SK-N-SH (cell line): ENCODE data around the gene FEV. TPM values are rescaled to one million over a fixed set of nuclear protein-coding genes. Genes with fewer than 3 reads are reported as not detected.

Experiments used
- CTCF ChIA-PET: fragments of 300-600, 350-600 bp; formaldehyde crosslinking; extraction: SDS; loops from one replicate; lab custom pipeline; 2021; lab: Yijun Ruan, JAX
- POLR2A ChIA-PET: fragments of 350-600 bp; sonication (Branson Sonifier 250); formaldehyde crosslinking; extraction: SDS; loops from one replicate; lab custom pipeline; 2020; ENCODE audit warnings: antibody characterized with exemption, inconsistent platforms; lab: Yijun Ruan, JAX
- DNase-seq: peaks from one replicate; pipeline ENCODE4 v3.0.0; 2012
- H2AFZ ChIP-seq: fragments of 200-600 bp; sonication (generic); 2 replicates; pipeline ENCODE4 v1.8.1; 2016; ENCODE audit warnings: antibody characterized with exemption, mild to moderate bottlenecking, low read depth
- H3F3A ChIP-seq: fragments of 200-600 bp; sonication (generic); replicated peaks from 2 replicates; pipeline ENCODE3; 2016; ENCODE audit warnings: antibody characterized with exemption, mild to moderate bottlenecking; ENCODE audit not compliant: insufficient read depth
- H3K27ac ChIP-seq, 2 experiments: fragments of 200-500 bp in 1 of 2; fragments of 200-600 bp in 1 of 2; sonication (Bioruptor generic) in 1 of 2; sonication (generic), shearing (Covaris generic) in 1 of 2; 2 replicates each; pipeline versions ENCODE4 v1.5.1 to v1.6.1; 2014 to 2016; ENCODE audit warnings: low read depth in 2 of 2, inconsistent platforms in 1 of 2, low read length in 1 of 2, mild to moderate bottlenecking in 1 of 2, mixed read lengths in 1 of 2
- H3K27me3 ChIP-seq: fragments of 200-600 bp; sonication (generic), shearing (Covaris generic); 2 replicates; pipeline ENCODE4 v1.6.1; 2016; ENCODE audit warnings: mixed run types; ENCODE audit not compliant: insufficient read depth
- H3K36me3 ChIP-seq, 2 experiments: fragments of 200-500 bp in 1 of 2; fragments of 200-600 bp in 1 of 2; sonication (Bioruptor generic) in 1 of 2; sonication (generic) in 1 of 2; replicated peaks in 1 of 2; 2 replicates each; pipeline versions ENCODE3 to v1.5.1; 2014 to 2016; ENCODE audit warnings: low read length in 1 of 2, mild to moderate bottlenecking in 1 of 2; ENCODE audit not compliant: insufficient read depth in 2 of 2, control insufficient read depth in 1 of 2
- H3K4me1 ChIP-seq, 2 experiments: fragments of 200-500 bp in 1 of 2; fragments of 200-600 bp in 1 of 2; sonication (Bioruptor generic) in 1 of 2; sonication (generic), shearing (Covaris generic) in 1 of 2; 2 replicates each; pipeline versions ENCODE4 v1.5.1 to v1.6.1; 2014 to 2016; ENCODE audit warnings: low read depth in 1 of 2, low read length in 1 of 2, mixed run types in 1 of 2; ENCODE audit not compliant: insufficient read depth in 2 of 2, control insufficient read depth in 1 of 2
- H3K4me2 ChIP-seq: fragments of 200-600 bp; sonication (generic), shearing (Covaris generic); 2 replicates; pipeline ENCODE4 v1.6.1; 2017; ENCODE audit warnings: mixed run types
- H3K4me3 ChIP-seq, 2 experiments: fragments of 200-500 bp in 1 of 2; fragments of 200-600 bp in 1 of 2; sonication (Bioruptor generic) in 1 of 2; sonication (generic), shearing (Covaris generic) in 1 of 2; 2 replicates each; pipeline versions ENCODE4 v1.5.1 to v1.8.1; 2014 to 2016; ENCODE audit warnings: low read depth in 2 of 2, inconsistent platforms in 1 of 2, low read length in 1 of 2, mild to moderate bottlenecking in 1 of 2, mixed read lengths in 1 of 2, moderate library complexity in 1 of 2
- H3K79me2 ChIP-seq: fragments of 200-600 bp; sonication (generic); 2 replicates; pipeline ENCODE4 v1.8.1; 2017; ENCODE audit warnings: mild to moderate bottlenecking; ENCODE audit not compliant: insufficient read depth
- H3K9ac ChIP-seq: fragments of 200-600 bp; sonication (generic); 2 replicates; pipeline ENCODE4 v1.6.1; 2017; ENCODE audit warnings: mixed run types
- H3K9me2 ChIP-seq: fragments of 200-600 bp; sonication (generic); 2 replicates; pipeline ENCODE4 v1.6.1; 2017; ENCODE audit warnings: mixed run types
- H3K9me3 ChIP-seq: fragments of 200-600 bp; sonication (generic); 2 replicates; pipeline ENCODE4 v1.6.1; 2017; ENCODE audit warnings: mixed run types, mild to moderate bottlenecking, moderate library complexity
- H4K20me1 ChIP-seq: fragments of 200-600 bp; sonication (generic); 2 replicates; pipeline ENCODE4 v1.6.1; 2017; ENCODE audit warnings: mild to moderate bottlenecking, mixed run types; ENCODE audit not compliant: insufficient read depth
- CHD2 ChIP-seq: fragments of 150-350 bp; IDR thresholded peaks from 2 replicates; pipeline ENCODE4 v1.6.1; 2018; ENCODE audit warnings: low read length; ENCODE audit not compliant: partially characterized antibody
- GABPA ChIP-seq: IDR thresholded peaks from 2 replicates; pipeline ENCODE4 v1.4.0; 2012; ENCODE audit warnings: low read depth, mild to moderate bottlenecking
- GATA2 ChIP-seq: sonication (generic); formaldehyde crosslinking; IDR thresholded peaks from 2 replicates; pipeline ENCODE4 v1.5.0; 2020; ENCODE audit warnings: mild to moderate bottlenecking, missing genetic modification reagents
- JUND ChIP-seq: IDR thresholded peaks from 2 replicates; pipeline ENCODE4 v1.4.0; 2012
- MEF2A ChIP-seq: IDR thresholded peaks from 2 replicates; pipeline ENCODE4 v1.4.0; 2012; ENCODE audit warnings: low read depth, borderline replicate concordance
- RAD21 ChIP-seq: IDR thresholded peaks from 2 replicates; pipeline ENCODE4 v1.6.1; 2012; ENCODE audit warnings: mild to moderate bottlenecking, low read length
- RCOR1 ChIP-seq: fragments of 150-350 bp; IDR thresholded peaks from 2 replicates; pipeline ENCODE4 v1.6.1; 2017; ENCODE audit warnings: antibody characterized with exemption, low read length
- SMC3 ChIP-seq: IDR thresholded peaks from 2 replicates; pipeline ENCODE4 v1.6.1; 2012; ENCODE audit warnings: low read depth, low read length, improper control_type of control experiment
- TAF1 ChIP-seq: IDR thresholded peaks from 2 replicates; pipeline ENCODE4 v1.6.1; 2012; ENCODE audit warnings: low read depth, mild to moderate bottlenecking, low read length, moderate library complexity, borderline replicate concordance
- WGBS: methylation state at CpG from one replicate; pipeline ENCODE4 v1.1.6; 2017; ENCODE audit warnings: low lambda C conversion rate; 5-methylcytosine and 5-hydroxymethylcytosine counted together
- polyA plus RNA-seq, 3 experiments: library from polyadenylated mRNA; depleted of rRNA; stranded (reverse); fragments of >200 nt; gene quantifications; 2 replicates each; pipeline ENCODE4 v1.2.3, GENCODE V29; 2012
- TF ChIP-seq, protein P1 (sequence below): fragments of 200-600 bp; sonication (generic); IDR thresholded peaks from 2 replicates; pipeline ENCODE4 v1.6.1; 2017; ENCODE audit warnings: antibody characterized with exemption, mild to moderate bottlenecking, moderate library complexity

FEV gene
- polyA plus RNA-seq, 1 of the 3 experiments (the other 2 are of a cell fraction), result 0.53 TPM

DNA sequence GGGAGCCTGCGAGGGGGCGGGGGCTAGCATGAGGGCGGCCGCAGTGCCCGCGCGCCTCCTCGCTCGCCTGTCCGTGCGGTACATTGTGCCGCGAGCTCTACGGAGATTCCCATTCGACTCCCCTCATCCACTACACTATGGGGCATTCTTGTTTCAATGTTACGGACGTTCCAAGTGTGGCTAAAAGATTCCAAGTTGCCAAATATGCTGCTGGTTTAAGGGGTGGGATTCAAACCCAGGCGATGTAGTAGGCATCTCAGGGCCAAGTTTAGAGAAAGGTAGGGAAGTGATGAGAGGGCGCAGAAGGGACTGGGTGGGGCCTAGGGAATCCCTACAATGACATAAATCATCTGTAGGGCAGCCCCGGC, 18.3 kb upstream of the FEV start (continued):
- TF ChIP-seq, protein P1, sequence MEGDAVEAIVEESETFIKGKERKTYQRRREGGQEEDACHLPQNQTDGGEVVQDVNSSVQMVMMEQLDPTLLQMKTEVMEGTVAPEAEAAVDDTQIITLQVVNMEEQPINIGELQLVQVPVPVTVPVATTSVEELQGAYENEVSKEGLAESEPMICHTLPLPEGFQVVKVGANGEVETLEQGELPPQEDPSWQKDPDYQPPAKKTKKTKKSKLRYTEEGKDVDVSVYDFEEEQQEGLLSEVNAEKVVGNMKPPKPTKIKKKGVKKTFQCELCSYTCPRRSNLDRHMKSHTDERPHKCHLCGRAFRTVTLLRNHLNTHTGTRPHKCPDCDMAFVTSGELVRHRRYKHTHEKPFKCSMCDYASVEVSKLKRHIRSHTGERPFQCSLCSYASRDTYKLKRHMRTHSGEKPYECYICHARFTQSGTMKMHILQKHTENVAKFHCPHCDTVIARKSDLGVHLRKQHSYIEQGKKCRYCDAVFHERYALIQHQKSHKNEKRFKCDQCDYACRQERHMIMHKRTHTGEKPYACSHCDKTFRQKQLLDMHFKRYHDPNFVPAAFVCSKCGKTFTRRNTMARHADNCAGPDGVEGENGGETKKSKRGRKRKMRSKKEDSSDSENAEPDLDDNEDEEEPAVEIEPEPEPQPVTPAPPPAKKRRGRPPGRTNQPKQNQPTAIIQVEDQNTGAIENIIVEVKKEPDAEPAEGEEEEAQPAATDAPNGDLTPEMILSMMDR, result peak; percentile 57; the same call in 1 of the 2 replicates

DNA sequence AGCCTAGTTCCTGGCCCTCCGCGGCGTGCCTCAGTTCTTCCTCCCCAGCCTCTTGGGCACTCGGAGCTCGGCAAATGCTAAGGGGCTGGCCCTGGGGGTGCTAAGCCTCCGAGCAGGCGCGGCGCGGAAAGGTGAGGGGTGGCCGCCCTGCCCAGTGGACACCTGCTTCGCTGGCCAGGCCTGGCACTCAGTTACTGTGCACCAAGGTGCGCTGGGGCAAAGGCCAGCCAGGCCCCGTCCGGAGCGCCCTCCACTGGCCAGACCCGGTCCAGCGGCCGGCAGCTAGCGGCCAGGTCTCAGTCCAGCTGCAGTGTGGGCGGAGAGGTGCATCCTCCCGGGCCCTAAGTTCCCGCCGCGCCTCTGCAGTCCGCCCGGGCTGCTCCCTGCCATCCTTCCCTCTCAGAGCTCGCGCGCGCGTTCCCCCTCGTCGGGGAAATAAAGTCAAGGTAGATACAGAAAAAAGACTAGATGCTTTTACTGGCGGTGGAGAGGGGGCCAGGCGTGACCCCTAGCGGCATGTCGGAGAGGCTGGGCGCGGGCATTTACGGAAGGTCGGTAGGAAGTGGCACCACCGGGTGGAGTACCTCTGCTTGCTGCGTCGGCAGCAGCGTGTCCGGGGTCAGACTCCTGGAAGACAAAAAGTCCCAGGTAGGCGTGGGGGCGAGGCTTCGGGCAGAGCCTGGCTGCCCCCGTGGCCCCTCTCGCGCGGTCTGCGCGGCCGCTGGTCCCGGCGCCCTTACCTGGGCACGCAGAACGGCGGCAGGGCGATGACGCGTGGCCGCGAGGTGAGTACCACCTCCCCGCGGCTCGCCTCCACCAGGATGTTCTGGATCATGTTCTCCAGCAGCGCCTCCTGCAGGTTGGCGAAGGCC, 17.6 kb upstream of the FEV start:
- 2% methylated on average over 18 of the region's 72 CpGs for WGBS
- peak; percentile 89 for DNase-seq
- Histone ChIP-seq H3K4me1 (peaks cover 0 to 60% of the 10 kb centered on the region in 2 experiments; a peak in 2 of 4 replicates), H3K27me3 (peaks cover 18% of the 10 kb centered on the region; the same call in 1 of the 2 replicates), H3K9me2 (no peaks in the 10 kb centered on the region), H4K20me1 (no peaks in the 10 kb centered on the region), H2AFZ (peak overlapping the region; percentile 37; the same call in 1 of the 2 replicates), H3F3A (no peaks in the 10 kb centered on the region), H3K79me2 (no peaks in the 10 kb centered on the region), H3K27ac (peak overlapping the region in 1 of 2 experiments; percentile 99; a peak in 2 of 4 replicates), H3K4me2 (peak overlapping the region; percentile 56; the same call in 1 of the 2 replicates), H3K9ac (no peak overlapping the region), H3K36me3 (no peaks in the 10 kb centered on the region), H3K9me3 (no peaks in the 10 kb centered on the region), H3K4me3 (peak overlapping the region; percentile 51 to 54)
- ChIA-PET CTCF (interaction anchor here (0.6 to 12.8 kb wide), 60 partner anchors 9 to 506 kb away, joined by 3 to 258 read pairs (median 5); partner anchors contain the start of genes CFAP65, CRYBA2, FEV and WNT10A), POLR2A (interaction anchor here (0.8 to 2.4 kb wide), 9 partner anchors 10 to 173 kb away, joined by 3 to 9 read pairs (median 4); partner anchors contain the start of genes CRYBA2 and FEV)
- TF ChIP-seq SMC3, result peak; percentile 67; the same call in 1 of the 2 replicates
- TF ChIP-seq TAF1, result no peak
- no peak for TF ChIP-seq MEF2A
- no peak for TF ChIP-seq JUND
- no peak for TF ChIP-seq GABPA
- TF ChIP-seq, protein P1, result peak; percentile 35; the same call in 1 of the 2 replicates
- TF ChIP-seq GATA2 (CRISPR knock-in tag), result no peak
- TF ChIP-seq CHD2, result peak; percentile 56
- TF ChIP-seq RAD21, result peak; percentile 66
- TF ChIP-seq RCOR1, result 0 out of 2 replicates have a peak, but pooled peaks have one; percentile 8
